K562 (cell line): ENCODE measurements around the gene ERFL. TPM values are rescaled to one million over a fixed set of nuclear protein-coding genes. Genes with fewer than 3 reads are reported as not detected.
A peak's percentile ranks its signal among the peaks of the same experiment; 100 is the strongest.

ENCODE experiments used
- ARID4B ChIP-seq: sonication (generic); formaldehyde crosslinking; IDR thresholded peaks from 2 replicates; pipeline ENCODE4 v1.8.0; 2022; ENCODE audit warnings: mild to moderate bottlenecking, missing genetic modification reagents
- DEAF1 ChIP-seq: fragments of 450-650 bp; formaldehyde crosslinking; IDR thresholded peaks from 2 replicates; pipeline ENCODE4 v1.4.0; 2020; ENCODE audit warnings: mild to moderate bottlenecking, moderate library complexity
- HOXB6 ChIP-seq: fragments of 250-450 bp; sonication (Bioruptor Pico); IDR thresholded peaks from 2 replicates; pipeline ENCODE4 v1.5.1; 2022; ENCODE audit warnings: mild to moderate bottlenecking, borderline replicate concordance
- POLR2B ChIP-seq: fragments of 450-650 bp; IDR thresholded peaks from 2 replicates; pipeline ENCODE4 v1.6.1; 2018; ENCODE audit warnings: low read depth; ENCODE audit not compliant: partially characterized antibody
- RERE ChIP-seq: sonication (generic); formaldehyde crosslinking; IDR thresholded peaks from 2 replicates; pipeline ENCODE4 v1.8.0; 2023; ENCODE audit warnings: missing genetic modification reagents, mild to moderate bottlenecking, borderline replicate concordance
- SMARCE1 ChIP-seq: fragments of 450-650 bp; IDR thresholded peaks from 2 replicates; pipeline ENCODE4 v1.7.1; 2016; ENCODE audit warnings: mild to moderate bottlenecking
- polyA plus RNA-seq, 8 experiments: library from polyadenylated mRNA; depleted of rRNA in 4 of 8; stranded (reverse) in 5 of 8; unstranded in 3 of 8; fragments of >200 nt; fragmentation: Nextera tagmentation in 2 of 8; fragmentation: Illumina TruSeq in 1 of 8; extraction: Ambion mirVana in 2 of 8; extraction: Trizol in 1 of 8; gene quantifications; 2 replicates each; pipeline versions ENCODE4 v1.2.1 to v1.2.3, GENCODE V29; 2011 to 2014; ENCODE audit warnings: inconsistent platforms in 1 of 8, missing spikeins in 1 of 8
- total RNA-seq, 7 experiments: library from RNA; depleted of rRNA in 6 of 7; stranded (reverse); fragments of >200 nt in 6 of 7; fragmentation: Illumina TruSeq in 2 of 7; extraction: Trizol in 2 of 7; gene quantifications; 2 replicates each; pipeline versions ENCODE4 v1.2.1 to v1.2.3, GENCODE V29; 2011 to 2021; ENCODE audit warnings: low replicate concordance in 1 of 7
- TF ChIP-seq, protein P1 (sequence below): sonication (generic); formaldehyde crosslinking; IDR thresholded peaks from 2 replicates; pipeline ENCODE4 v1.8.1; 2023; ENCODE audit warnings: mild to moderate bottlenecking, missing genetic modification reagents, moderate library complexity
- TF ChIP-seq, protein P2 (sequence below): sonication (generic); formaldehyde crosslinking; IDR thresholded peaks from 2 replicates; pipeline ENCODE4 v1.8.1; 2022; ENCODE audit warnings: missing genetic modification reagents

The ERFL gene
- total and polyA plus RNA-seq, 9 of the 15 experiments (the other 6 are each of a cell fraction or from before 2014, with no cell fraction given) = 0.07 to 0.75 (median 0.32) TPM; not detected in 4

GRCh38 chr19:41872775-41873647 lies 55.2 kb downstream of the ERFL start (continued):
- TF ChIP-seq RERE (CRISPR knock-in tag) (no peak), HOXB6 (CRISPR knock-in tag) (no peak), DEAF1 (CRISPR knock-in tag) (peak; percentile 74), POLR2B (peak; percentile 41), SMARCE1 (no peak), ARID4B (CRISPR knock-in tag) (peak; percentile 24; the same call in 1 of the 2 replicates)
- TF ChIP-seq, protein P1, sequence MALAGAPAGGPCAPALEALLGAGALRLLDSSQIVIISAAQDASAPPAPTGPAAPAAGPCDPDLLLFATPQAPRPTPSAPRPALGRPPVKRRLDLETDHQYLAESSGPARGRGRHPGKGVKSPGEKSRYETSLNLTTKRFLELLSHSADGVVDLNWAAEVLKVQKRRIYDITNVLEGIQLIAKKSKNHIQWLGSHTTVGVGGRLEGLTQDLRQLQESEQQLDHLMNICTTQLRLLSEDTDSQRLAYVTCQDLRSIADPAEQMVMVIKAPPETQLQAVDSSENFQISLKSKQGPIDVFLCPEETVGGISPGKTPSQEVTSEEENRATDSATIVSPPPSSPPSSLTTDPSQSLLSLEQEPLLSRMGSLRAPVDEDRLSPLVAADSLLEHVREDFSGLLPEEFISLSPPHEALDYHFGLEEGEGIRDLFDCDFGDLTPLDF (CRISPR knock-in tag) = no peak
- TF ChIP-seq, protein P2, sequence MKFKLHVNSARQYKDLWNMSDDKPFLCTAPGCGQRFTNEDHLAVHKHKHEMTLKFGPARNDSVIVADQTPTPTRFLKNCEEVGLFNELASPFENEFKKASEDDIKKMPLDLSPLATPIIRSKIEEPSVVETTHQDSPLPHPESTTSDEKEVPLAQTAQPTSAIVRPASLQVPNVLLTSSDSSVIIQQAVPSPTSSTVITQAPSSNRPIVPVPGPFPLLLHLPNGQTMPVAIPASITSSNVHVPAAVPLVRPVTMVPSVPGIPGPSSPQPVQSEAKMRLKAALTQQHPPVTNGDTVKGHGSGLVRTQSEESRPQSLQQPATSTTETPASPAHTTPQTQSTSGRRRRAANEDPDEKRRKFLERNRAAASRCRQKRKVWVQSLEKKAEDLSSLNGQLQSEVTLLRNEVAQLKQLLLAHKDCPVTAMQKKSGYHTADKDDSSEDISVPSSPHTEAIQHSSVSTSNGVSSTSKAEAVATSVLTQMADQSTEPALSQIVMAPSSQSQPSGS (CRISPR knock-in tag) = no peak
